ENCODE measurements around the gene IRAK4. TPM values are rescaled to one million over a fixed set of nuclear protein-coding genes. Genes with fewer than 3 reads are reported as not detected.

The IRAK4 gene
- total RNA-seq, 4 donors from 2014 or later = 13.6 to 24.0 (median 20.6) TPM

GRCh38 chr12:43805149-43805859 lies 46.6 kb downstream of the IRAK4 start:
- DNase-seq (ENCODE audit: extremely low spot score) = no peak
- TF ChIP-seq POLR2AphosphoS5 (IDR thresholded peaks at IDR 0.05) = no peak
- TF ChIP-seq POLR2A (IDR thresholded peaks at IDR 0.05; ENCODE audit: low read depth) = no peak
- no peak for TF ChIP-seq EP300 (IDR thresholded peaks at IDR 0.05)
- TF ChIP-seq CTCF (IDR thresholded peaks at IDR 0.05) = no peak
- H3K36me3 ChIP-seq = peaks cover 10 to 28% (median 13%) of the 10 kb centered on the region in 4 donors
- 7% methylated on average over 20 of the region's 20 CpGs for WGBS
- H3K27ac ChIP-seq (replicated peaks in 1 of 4) = peak overlapping the region; percentile 90 to 98 (median 95)
- no peaks in the 10 kb centered on the region for H3K27me3 ChIP-seq
- H3K9me3 ChIP-seq = no peaks in the 10 kb centered on the region
- peaks cover 19 to 33% (median 32%) of the 10 kb centered on the region in 4 donors for H3K4me1 ChIP-seq
- peak overlapping the region; percentile 91 to 97 (median 95) for H3K4me3 ChIP-seq
- intact Hi-C loops (cut with DNase I) = loop anchor here (5.0 to 10.0 kb wide), 2 partner anchors 48 to 79 kb away; partner anchors contain the start of genes IRAK4 and PUS7L

GRCh38 chr12:43805860-43806736 lies 47.3 kb downstream of the IRAK4 start, which contains the start of gene TWF1:
TWF1 (minus strand) TSS chr12:43806317; CDS start chr12:43806245, 72 bp downstream.
- peak; percentile 95 for DNase-seq (ENCODE audit: extremely low spot score)
- H3K36me3 ChIP-seq = peaks cover 2 to 20% (median 7%) of the 10 kb centered on the region in 4 donors
- H3K9me3 ChIP-seq = no peaks in the 10 kb centered on the region
- TF ChIP-seq POLR2A (IDR thresholded peaks at IDR 0.05; ENCODE audit: low read depth) = no peak
- peak; percentile 42 to 78 for TF ChIP-seq POLR2AphosphoS5 (IDR thresholded peaks at IDR 0.05)
- peak in 2 of 3 experiments; percentile 24 to 38 for TF ChIP-seq CTCF (IDR thresholded peaks at IDR 0.05)
- H3K4me1 ChIP-seq = peaks cover 19 to 33% (median 32%) of the 10 kb centered on the region in 4 donors
- no peaks in the 10 kb centered on the region for H3K27me3 ChIP-seq
- WGBS = 0% methylated on average over 20 of the region's 89 CpGs
- H3K27ac ChIP-seq (replicated peaks in 1 of 4) = peak within 1 kb of the TSS; percentile 90 to 98 (median 95)
- intact Hi-C loops (cut with DNase I) = loop anchor here (1.0 to 10.0 kb wide), 3 partner anchors 29 to 79 kb away; partner anchors contain the start of genes IRAK4 and PUS7L
- peak within 1 kb of the TSS; percentile 91 to 97 (median 95) for H3K4me3 ChIP-seq

- H3K36me3 ChIP-seq = peaks cover 0 to 14% (median 2%) of the 10 kb centered on the region in 4 donors
- peaks cover 19 to 33% (median 32%) of the 10 kb centered on the region in 4 donors for H3K4me1 ChIP-seq
- intact Hi-C loops (cut with DNase I) = loop anchor here (1.0 to 10.0 kb wide), 3 partner anchors 29 to 78 kb away; partner anchors contain the start of genes IRAK4 and PUS7L
- TF ChIP-seq EP300 (IDR thresholded peaks at IDR 0.05) (no peak), POLR2AphosphoS5 (IDR thresholded peaks at IDR 0.05) (no peak), POLR2A (IDR thresholded peaks at IDR 0.05; ENCODE audit: low read depth) (no peak), CTCF (IDR thresholded peaks at IDR 0.05) (no peak)
- H3K4me3 ChIP-seq = peak overlapping the region; percentile 91 to 97 (median 95)
- no peak for DNase-seq (ENCODE audit: extremely low spot score)
- no peaks in the 10 kb centered on the region for H3K27me3 ChIP-seq
- peak overlapping the region; percentile 90 to 98 (median 95) for H3K27ac ChIP-seq (replicated peaks in 1 of 4)
- H3K9me3 ChIP-seq = no peaks in the 10 kb centered on the region
- whole genome bisulfite sequencing = 2% methylated on average over 3 of the region's 3 CpGs
Observed at GRCh38 chr12:43806737-43807072, 48.0 kb downstream of the IRAK4 start.

GRCh38 chr12:43807386-43807785 lies 48.6 kb downstream of the IRAK4 start:
- H3K9me3 ChIP-seq = no peaks in the 10 kb centered on the region
- intact Hi-C loops (cut with DNase I) = loop anchor here (5.0 to 10.0 kb wide), 2 partner anchors 50 to 77 kb away; partner anchors contain the start of genes IRAK4 and PUS7L
- 94% methylated on average over 3 of the region's 3 CpGs for WGBS

More at GRCh38 chr12:43807386-43807785, 48.6 kb downstream of the IRAK4 start:
- peak overlapping the region in 3 of 4 donors; percentile 90 to 98 (median 96) for H3K27ac ChIP-seq (replicated peaks in 1 of 4)
- TF ChIP-seq CTCF (IDR thresholded peaks at IDR 0.05) = no peak
- no peak for TF ChIP-seq POLR2A (IDR thresholded peaks at IDR 0.05; ENCODE audit: low read depth)
- TF ChIP-seq EP300 (IDR thresholded peaks at IDR 0.05) = no peak
- no peak for TF ChIP-seq POLR2AphosphoS5 (IDR thresholded peaks at IDR 0.05)
- H3K36me3 ChIP-seq = peaks cover 0 to 8% (median 0%) of the 10 kb centered on the region in 4 donors
- no peak overlapping the region for H3K4me3 ChIP-seq
- H3K27me3 ChIP-seq = no peaks in the 10 kb centered on the region
- DNase-seq (ENCODE audit: extremely low spot score) = no peak
- peaks cover 19 to 33% (median 32%) of the 10 kb centered on the region in 4 donors for H3K4me1 ChIP-seq

Data from esophagus muscularis mucosa (tissue), 4 donors.